Stimulated activated CD4-positive, alpha-beta T cell treated with anti-CD3 and anti-CD28 coated beads, Interleukin-2, amount 100 ng/mL, for 24 hours (primary cell): ENCODE data around the gene C16orf95.

Experiments
- DNase-seq, 2 donors: peaks; one replicate each; pipeline ENCODE4 v3.0.0-alpha.2; 2020

Gene C16orf95

DNA sequence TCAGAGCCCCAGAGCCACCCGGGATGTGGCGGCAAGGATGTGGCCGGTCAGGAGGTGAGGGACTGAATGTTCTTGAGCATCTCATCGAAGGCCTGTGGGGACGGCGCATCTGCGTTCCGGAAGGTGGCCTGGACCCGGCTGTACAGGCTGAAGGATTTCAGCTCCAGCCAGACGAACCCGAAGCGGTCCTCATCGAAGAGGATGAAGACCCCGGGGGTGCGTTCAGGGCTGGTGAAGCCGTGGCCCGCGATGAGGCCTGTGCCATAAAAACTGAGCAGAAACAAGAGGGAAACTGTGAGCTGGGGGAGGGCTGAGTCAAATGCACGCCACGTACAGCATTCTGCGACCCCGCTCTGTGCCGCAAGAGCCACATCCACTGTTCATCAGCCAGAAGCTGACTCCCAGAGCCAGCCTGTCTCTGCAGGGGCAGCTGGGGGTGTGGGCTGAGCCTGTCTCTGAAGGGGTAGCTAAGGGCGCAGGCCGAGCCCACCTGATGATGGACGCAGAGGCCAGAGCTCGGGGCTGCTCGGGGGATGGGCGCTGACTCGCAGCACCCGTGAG, 14.1 kb upstream of the C16orf95 start:
- DNase-seq: no peak

DNA sequence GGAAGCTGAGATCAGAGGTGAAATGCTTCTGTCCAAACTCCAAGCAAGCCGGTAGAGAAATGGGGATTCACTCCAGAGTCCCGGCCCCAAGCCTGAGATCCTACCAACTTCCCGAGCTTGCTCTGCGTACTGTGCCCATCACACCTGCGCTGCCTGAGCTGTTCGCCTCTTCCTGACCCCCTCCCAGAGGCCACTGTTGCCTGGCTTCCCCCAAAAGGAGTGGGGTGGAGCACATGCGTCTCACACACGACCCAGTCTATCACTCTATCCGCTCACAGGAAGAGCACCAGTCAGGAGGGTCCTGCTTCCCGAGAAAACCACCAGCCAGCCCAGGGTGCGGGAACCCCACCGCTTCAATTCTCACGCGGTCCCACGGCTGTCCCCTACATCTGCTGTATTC, 13.5 kb upstream of the C16orf95 start:
- DNase-seq: no peak

DNA sequence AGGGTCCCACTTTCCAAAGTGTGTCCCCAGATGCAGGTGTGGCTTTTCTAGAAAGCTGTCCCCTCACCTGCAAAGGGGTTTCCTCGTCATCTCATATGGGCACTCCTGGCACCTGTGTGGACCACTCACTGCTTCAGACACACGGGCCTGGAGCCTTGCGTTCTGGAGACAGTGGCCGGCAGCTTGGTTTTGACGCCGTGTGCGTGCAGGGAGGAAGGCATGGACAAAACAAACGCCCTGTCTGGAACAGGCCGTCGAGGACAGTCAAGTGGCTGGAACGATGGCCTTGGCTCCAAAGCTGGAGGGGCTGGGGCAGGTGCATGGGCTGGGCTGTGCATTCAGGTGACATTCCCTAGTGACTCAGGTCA, 13.0 kb upstream of the C16orf95 start:
- DNase-seq: no peak

DNA sequence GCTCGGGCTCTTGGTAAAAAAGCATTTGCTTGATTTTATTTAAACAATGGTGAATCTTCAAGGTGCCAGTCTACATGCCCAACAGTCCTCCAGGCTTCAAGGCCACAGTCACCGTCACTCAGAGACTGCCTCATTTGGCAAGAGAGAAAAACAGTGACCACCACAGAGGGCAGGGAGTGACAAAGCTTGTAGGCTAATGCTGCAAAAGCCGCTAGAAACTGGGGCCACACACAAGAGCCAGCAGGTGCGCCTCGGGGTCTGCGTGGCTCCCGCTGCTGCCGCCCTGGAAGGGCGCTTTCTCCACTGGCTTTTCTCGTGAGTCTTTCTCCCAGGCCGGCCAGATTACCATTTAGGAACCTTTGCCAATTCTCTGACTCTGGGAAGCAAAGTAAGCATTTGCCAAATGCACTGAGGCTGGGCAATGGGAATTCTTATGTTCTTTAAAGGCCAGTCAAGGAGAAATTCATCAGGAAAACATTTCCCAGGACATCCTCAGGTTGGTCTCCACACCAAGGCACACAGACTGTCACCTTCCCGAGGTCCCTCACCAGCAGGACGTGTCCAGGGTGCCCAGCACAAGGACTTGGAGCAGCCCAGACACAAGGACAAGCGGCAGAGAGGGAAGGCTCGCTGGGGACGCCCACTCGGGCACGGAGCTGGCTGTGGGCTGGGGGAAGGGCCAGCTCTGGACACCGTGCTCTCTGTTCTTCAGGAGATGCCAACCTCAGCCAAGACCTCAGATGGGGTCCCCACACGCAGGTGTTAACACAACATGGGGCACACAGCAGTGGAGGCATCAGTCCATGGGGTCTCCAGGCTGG, 12.5 kb upstream of the C16orf95 start:
- no peak for DNase-seq

DNA sequence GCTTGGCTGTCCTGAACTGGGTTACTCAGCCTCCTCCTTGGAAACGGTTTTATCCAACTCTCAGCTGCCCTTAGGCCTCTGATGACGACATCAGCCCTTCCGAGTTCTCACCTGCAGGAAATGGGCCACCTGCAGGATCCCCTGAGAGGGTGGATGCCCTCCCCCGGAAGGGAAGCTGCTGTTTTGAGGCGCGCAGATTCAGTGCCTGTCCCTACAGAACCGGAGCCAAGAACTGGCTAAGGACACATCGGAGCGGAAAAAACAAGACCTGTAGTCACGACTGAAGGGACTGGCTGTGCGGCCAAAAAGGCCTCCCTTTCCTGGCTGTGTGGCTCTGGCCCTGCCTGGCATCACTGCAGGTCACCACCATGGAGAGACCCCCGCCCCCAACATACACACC, 11.7 kb upstream of the C16orf95 start:
- DNase-seq: no peak

DNA sequence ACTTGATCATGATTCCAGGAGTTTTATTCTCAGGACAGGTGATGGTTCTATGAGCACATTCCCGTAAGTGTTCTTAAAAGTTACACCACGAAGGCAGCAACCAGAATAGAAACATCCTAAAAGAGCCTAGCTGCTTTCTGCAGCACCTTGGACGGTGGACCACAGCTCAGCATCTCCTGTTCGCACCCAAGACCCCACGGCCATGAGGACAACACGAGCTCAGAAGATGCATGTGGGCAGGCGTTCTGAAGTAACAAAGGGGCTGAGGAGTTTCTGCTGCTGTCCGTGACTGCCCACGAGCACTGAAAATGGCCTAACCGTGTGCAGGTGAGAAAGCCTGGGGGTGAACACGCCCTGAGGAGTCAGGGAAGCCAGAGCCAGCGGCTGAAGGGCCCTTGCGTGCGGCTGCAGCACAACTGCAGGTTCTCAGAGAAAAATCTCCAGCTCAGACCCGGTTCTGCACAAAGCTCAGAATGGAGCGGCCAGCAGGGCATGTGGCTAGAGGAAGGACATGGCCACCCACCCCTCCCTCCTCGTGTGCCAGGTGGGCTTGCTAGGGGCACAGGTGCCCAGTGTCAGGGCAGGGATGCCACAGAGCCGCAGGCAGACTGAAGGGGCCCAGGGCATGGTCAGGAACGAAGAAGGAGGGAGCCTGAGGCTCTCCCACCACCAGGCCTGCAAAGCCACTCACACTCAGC, 10.8 kb upstream of the C16orf95 start:
- no peak for DNase-seq

DNA sequence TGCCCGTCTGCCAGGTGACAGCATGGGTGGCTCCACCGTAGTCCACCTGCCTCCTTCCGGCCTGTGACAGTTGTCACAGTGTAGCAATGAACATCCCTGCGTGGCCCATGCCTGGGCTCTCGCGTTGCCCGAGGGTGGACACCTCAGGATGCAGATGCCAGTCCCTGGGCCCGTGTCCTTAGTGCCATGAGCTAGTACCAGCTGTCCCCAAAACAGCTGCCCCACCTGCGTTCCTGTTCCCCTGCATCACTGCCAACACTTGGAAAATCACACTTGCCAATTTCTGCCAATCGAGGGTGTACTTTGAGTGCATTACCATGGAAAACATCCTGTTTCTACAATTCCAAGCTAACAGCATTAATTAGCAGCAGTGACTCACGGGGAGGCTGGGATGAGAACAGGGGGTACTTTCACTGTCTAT, 9.0 kb upstream of the C16orf95 start:
- DNase-seq: no peak

DNA sequence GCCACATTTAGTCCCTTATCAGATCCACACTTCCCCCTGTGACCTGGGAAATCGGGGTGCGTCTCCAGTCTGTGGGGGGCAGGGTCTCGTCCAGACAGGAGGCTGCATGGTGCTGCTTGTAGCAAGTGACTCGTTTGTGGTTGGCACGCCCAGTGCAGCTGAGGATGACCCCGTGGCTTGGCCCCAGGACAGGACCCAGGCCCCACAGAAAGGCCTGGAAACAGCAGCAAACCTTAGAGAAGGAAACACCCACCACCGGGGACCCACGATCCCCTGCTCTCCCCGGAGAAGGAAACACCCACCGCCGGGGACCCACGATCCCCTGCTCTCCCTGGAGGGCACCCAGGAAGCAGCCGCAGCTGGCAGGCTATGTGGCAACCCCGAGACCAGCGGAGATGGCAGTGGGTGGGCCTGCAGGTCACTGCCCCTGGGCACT, 8.2 kb upstream of the C16orf95 start:
- no peak for DNase-seq

DNA sequence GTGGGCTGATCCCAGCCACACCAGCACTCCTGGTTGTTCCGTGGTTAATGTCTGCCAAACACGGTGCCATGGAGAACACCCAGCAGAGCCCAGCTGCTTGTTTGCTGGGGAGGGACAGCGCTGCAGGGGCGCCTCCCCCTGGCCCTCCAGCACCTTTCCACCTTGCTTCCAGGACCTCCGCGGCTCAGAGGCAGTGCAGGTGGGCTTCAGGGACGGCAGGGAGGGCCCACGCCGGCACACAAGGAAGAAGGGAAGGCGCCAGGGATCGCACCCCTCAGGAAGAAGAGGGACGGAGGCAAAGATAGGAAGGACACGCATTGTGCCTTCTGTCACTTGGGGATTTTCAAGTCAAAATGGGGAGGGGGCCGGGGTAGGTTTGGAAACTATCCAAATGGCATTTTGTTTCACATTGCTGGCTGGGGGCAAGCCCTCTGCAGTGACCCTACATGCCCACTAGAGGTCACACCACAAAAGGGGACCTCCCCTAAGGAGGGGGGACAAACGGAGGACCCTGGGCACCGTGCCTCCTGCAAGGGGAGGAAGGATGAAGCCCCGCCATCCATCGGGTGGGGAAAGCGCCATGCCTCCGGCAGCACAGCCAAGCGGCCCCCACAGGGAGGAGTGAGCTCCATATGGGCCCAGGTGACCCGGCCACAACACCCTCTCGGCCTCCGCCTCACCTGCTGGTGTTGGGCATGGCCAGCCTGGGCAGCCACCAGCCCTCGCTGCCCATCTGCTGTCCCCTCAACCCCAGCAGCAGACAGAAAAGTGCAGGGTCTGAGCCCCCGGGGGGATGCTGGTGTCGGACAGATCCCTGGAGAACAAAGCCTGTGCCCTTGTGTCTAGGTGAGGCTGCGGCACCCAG, 7.5 kb upstream of the C16orf95 start:
- peak; percentile 40 to 54 for DNase-seq

DNA sequence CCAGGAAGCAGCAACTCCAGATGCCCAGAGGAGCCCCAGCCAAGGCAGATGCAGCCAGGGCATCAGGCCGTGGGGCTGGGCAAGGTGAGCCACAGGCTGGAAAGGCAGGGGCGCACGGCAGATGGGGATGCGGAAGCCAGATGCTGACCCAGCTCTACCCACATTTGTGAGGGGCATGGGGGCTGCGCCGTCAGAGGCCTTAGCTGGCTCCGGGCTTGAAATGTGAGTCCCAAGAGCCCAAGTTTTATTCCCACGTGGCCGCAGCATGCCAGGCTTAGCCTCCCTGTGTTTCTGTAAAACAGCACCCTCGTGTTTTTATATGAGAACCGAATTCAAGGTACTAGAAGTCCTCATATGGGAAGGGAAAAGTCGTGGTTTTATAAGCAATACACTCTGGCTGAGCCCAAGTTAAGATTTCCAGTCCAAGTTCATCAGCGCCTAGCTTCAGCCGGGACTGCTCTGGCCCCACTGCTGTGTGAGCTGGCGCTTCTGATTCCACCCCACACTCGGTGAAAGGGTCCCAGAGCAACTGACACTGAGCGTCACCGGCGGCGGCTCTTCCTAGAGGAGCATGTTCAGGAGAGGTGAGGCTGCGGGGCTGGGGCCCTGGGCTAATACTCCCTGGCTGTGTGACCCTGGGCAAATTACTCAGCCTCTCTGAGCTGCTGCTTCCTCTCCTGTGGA, 6.7 kb upstream of the C16orf95 start:
- no peak for DNase-seq

DNA sequence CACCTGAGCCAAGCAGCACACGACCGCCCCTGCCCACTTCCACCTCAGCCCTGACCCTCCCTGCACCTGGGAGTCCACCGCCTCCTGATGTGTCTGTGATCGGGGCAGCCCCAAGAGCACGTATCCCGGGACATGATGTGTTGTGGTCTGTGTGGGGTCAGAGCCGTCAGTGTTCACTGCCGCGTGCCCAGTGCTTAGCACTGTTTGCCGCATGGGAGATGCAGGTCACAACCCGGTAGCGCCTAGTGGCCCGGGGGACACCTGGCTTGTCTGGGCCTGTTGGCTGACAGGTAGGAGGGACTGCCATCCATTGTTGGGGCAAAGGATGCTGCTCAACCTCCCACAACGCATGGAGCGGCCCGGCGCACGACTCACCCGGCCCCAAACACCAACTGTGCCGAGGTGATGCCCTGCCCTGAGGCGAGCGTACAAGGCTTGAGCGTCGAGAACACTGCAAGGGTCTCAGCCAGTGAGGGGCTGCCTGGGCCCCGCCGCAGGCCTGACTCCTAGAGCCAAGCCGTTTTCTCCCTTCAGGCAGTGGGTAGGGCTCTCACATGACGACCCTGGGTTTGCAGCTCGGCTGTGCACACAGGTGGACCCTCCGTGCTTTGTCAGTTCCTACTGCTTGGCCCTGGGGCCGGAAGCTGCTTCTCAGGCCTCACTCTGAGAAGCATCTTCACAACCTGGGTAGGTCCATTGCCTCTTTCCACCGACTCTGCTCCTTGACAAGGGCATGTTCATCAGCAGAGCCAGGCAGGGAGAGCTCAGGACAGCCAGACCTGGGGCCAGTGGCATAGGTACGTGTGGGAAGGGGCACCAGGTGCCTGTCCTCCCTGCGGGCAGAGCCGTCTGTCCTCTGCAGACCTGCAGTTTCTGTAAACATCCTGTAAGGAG, 5.9 kb upstream of the C16orf95 start:
- DNase-seq: no peak

DNA sequence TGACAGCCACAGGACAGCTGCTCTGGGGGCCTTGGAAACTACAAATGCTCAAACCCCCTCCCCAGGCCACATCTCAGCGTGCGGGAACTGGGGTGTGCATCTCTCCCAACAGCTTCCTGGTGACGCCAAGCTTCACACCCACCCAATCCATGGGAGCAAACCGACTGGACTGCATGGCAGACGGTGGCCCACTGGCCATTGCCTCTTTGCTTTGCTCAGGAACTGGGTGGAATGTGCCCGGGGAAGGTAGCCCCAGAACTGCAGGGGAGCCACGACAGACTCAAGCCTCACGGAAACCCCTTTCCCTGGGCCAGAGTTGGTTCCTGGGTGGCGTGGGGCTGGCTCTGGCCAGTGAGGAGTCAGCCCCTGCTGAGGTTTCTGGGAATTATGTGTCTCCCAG, 5.2 kb upstream of the C16orf95 start:
- no peak for DNase-seq

DNA sequence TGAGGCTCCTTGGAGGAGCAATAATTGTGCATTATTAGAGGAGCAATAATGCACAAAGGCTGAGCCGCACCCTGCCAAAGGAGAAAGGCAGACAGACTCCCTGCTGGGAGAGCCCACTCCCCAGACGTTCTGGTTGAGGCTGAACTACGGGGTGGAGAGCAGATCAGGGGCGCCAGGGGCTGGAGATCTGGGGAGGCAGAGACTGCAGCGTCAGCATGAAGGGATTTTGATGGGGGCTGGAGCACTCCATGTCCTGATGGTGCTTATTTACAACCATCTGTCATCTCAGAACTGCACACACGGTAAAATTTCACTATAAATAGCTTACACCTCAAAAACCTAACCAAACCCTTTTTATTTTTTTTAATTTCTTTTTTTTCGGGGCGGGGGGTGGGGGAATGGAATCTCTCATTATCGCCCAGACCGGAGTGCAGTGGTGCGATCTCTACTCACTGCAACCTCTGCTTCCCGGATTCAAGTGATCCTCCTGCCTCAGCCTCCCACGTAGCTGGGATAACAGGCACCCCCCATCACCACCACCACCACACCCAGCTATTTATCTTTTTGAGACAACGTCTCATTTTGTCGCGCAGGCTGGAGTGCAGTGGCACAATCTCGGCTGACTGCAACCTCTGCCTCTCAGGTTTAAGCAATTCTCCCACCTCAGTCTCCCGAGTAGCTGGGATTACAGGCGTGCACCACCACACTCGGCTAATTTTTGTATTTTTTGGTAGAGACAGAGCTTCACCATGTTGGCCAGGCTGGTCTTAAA, 4.3 kb upstream of the C16orf95 start:
- no peak for DNase-seq

DNA sequence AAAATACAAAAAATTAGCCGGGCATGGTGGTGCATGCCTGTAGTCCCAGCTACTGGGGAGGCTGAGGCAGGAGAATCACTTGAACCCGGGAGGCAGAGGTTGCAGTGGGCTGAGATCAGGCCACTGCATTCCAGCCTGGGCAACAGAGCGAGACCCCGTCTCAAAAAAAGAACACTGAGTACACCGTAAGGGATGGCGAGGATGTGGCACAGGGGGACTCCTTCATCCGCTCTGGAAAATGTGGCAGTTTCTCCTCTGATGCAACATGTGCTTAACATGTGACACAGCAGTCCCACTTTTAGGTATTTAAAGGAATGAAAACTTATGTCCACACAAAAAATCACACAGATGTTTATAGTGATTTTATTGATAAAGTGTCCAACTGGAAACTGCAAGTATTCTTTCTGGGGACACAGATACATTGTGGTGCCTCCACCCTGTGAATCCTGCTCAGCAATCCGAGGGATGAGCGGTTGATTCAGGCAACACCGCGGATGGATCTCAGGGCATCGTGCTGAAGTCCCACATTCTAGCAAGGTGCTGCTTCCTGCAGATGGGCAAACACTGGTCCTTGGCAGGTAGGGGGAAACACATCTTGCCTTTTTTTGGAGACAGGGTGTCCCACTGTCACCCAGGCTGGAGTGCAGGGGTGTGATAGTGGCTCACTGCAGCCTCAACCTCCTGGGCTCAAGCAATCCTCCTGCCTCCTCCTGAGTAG, 3.5 kb upstream of the C16orf95 start:
- DNase-seq: no peak

DNA sequence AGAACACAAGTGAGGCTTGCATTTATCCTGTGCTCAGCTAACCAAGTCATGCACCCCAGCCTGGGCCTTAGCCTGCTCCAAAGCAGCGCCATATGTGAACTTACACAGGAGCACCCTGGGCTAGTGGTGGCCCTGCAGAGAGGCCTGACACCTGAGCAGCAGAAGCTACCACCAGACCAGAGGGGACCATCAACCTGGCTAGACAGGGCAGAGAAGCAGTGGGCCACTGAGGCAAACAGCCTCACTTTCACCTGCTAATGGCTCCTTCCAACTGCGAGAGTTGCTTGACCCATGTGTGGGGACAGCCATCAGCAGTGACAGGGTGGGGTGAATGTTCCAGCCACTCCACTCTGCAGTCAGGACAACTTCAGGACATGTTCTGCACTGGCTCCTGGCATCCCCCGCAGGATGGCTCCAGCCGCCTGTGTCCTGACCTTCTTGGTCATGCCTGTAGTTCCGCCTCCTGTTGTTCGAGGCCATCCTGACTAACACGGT, 2.9 kb upstream of the C16orf95 start:
- no peak for DNase-seq

DNA sequence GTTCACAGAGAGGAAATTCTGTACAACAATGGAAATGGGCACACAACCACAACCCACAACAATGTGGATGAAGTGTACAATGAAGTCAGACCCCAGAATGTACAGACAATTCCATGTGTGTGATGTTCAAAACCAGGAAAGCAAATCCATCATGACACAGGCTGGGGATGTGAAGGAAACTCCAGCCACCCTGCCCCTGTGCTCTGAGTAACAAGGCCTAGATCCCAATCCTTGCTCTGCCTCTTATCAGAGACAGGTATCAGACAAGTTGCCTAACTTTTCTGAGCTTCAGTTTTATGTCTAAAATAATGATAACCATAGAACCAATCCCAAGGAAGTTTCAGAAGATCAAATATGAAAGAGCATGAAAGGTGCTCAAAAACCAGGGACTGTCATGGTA, 1.8 kb upstream of the C16orf95 start:
- no peak for DNase-seq

DNA sequence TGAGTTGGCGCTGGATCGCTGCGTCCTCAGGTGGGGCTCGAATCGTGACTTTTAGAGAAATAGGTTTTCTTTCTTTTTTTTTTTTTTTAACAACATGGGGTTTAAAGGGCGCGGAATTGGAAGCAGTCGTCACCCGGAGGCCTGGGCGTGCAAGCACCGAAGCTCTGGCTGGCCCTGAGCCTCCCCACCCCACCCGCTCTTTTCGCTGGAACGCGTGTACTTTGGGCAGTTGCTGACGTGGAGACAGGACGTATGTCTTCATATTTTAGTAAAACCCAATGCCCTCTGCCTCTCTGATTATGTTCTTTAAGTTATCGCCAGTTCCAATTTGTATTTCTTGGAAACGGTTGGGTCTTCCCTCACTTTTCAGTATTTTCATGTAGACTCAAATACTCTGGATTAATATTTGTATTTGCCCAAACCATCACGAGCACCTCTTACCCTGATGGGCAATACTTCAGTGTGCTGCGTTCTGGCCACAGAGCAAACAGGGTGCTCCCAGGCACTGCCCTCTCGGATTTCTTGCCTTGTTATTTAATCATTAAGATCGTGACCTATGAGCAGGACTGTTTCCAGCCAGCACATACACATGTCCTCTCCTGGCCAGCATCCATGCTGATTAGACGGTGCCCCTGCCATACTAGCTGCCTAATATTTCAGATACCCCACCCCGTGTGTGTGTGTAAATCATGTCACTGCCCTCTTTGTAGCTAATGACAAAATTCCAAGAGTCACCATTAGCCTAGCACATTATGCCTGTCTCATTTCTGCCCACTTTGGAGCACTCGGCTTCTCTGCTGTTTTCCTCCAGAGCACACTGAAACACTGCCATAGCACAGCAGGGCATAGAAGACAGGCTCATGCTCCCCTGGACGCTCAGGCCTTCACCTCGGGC, 805 bp upstream of the C16orf95 start:
- DNase-seq: peak; percentile 52 to 57

DNA sequence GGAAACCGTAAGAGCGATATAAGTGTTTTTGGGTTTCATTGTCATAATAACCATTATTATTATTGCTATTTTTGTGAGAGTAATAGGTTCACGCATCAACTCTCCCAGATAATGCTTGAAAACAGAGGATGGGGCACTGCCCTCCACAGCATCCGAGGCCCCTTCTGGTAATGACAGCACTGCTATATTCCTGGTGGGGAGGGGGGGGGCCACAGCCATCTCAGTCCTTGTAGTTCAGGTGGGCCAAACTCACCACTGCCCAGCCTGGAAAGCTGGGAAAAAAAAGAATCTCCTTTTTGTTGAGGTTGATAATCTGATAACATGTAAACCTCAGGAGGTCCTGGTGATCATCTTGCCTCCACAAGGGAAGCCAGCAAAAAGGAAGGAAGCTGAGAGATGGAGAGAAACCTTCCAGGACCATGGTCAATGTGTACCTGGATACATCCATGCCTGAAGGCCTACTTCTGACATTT, 706 bp downstream of the C16orf95 start:
- DNase-seq: no peak

DNA sequence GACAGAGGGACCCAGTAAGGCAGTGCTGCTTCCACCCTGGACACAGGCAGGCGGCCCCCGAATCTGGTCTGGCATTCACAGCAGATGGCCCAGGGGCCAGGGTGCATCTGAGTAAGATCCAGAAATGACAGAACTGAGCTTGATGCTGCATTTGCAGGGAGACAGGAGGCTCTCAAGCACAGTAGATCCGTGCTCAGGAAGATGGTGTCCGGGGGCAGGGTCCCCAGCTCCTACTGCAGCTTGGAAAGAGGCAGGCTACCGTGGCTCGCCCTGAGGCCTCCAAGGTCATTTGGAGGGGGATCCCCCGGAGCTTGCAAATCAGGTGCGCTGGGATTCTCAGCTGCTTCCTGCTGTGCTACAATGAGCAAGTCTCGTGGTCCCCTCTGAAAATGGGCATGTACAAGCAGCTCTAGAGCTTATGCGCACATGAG, 2.2 kb downstream of the C16orf95 start:
- DNase-seq: no peak
